HG03565 (cell line): Measurements from ENCODE around the gene NUP205.
"Not testable (repeated sequence)": the region's sequence is repeated elsewhere in the genome, so short reads cannot be mapped to it uniquely, and the experiment has no call there.

Source experiments
- ATAC-seq: cut with Tn5 transposase; IDR thresholded peaks from one replicate; pipeline ENCODE4 v1.9.1; 2021; ENCODE audit warnings: mild to moderate bottlenecking, moderate library complexity; ENCODE audit not compliant: unreplicated experiment

The NUP205 gene

GRCh38 chr7:135620447-135620846 is 62.7 kb downstream of the NUP205 start:
- ATAC-seq: no peak

GRCh38 chr7:135620980-135621850 is 63.5 kb downstream of the NUP205 start:
- ATAC-seq: no peak

DNA sequence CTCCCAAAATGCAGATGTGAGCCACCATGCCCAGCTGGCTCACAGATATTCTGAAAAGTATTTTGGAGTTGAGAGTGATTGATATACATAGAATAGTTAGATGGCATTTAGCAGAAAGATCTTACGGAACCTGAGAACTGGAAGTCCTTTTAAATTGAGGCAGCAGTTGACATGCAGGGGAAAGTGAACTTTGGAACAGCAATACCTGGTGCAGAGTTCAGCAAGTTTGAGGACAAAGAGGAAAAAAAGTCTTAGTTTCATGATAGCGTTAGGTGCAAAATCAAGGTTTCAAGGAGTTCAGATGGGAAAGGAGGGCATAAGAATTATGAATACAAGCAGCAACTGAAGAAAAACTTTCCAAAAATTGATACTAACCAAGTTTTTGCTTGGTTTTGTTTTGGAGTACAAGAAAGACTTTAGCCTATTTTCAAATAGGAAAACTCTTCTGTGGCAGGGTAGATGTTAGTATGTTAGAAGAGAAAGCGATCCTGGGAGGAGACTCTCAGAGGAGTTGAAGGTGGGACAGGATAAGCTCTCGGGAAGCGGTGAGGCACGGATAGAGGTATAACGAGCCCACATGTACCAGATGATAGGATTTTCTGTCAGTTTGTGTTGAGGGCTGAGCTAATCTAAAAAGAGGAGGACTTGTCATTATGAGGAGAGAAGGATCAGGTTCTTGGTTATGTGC is 76.6 kb downstream of the NUP205 start:
- no peak for ATAC-seq

GRCh38 chr7:135639690-135640089 is 82.0 kb downstream of the NUP205 start:
- not testable (repeated sequence) for ATAC-seq

DNA sequence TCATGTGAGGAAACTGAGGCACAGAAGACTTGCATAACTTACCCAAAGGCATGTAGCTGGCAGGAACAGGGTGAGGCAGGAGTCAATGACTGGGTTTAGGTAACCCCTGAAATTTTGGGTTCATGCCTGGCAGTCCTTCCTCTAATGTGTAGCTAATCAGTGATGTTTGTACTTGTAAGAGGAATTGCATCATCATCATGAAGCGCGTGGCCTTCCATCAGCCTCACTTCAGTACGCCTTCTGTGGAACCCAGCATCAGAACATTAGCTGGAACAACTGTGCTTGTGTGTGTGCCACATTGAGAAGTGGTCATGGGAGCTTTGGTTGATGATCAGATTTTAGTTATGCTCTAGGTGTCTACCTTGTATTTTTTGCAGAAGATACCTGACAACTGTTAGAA is 86.4 kb downstream of the NUP205 start:
- no peak for ATAC-seq

- ATAC-seq: no peak
Measured at GRCh38 chr7:135644729-135645128, 87.0 kb downstream of the NUP205 start.

- ATAC-seq: peak; percentile 48
Measured at GRCh38 chr7:135645296-135645904, 87.7 kb downstream of the NUP205 start.

DNA sequence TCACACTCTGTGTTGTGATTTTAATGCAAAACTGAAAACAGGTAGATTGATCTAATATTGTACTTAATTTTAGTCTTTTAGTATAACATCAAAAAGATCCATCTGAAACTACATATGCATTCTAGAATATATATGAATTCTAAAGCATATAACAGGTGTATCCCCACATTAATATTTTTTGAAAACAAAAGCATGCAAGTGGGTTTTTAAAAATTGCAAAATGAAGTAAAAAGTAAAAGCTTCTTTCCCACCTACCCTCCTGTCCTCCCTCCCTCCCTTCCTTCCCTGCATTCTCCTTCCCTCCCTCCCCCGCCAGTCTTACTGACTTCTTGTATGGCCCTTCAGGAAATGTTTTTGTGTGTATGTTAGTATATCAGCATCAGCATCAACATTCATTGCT is 90.0 kb downstream of the NUP205 start:
- ATAC-seq: no peak

DNA sequence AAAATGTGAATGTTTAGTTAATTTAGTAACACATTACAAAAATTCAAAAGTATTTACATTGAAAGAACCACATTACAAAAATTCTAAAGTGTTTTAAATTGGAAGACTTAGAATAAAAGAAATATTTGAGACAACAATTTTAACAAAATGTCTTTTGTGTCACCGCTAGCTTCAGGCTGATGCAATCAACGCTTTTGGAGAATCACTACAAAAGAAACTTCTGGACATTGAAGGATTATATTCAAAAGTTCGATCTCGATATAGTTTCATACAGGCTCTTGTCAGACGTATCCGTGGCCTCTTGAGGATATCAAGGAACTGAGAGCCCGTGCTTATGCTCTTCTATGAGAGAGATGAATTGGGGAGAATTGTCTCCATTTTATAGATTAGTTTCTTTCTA is 90.5 kb downstream of the NUP205 start:
- no peak for ATAC-seq

DNA sequence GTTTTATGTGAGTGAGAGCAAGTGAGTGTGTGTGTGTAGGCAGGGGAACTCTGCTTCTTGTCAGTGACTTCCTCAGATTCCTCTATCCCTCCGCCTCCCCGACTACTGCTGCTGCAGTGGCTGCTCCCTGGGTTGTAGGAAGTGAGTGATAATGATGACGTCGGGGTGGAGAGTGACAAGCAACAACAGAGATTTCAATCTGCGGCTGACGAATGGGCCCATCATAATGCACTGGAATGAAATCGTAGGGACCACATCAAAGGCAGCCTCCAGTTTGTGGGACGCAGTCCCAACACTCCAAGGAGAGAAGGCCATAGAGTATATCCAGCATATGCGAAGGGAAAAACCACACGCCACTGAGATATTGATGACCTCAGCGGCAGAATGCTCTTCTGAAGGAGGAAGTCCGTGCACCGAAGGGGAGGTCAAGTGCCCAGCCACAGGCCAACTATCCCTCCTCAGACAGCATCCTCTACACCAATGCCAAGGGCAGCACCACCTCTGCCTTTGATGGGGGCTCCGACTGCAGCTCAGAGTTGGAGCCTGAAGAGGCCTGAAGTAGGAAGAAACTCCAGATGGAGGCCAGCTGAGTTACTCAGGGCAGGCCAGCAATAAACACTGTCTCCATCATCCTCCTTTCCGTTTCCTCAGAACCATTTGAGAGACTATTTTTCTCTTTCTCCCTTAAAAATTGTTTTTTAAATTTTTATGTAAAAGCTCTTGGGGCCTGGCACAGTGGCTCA is 93.3 kb downstream of the NUP205 start:
- no peak for ATAC-seq

- no peak for ATAC-seq
Measured at GRCh38 chr7:135653340-135654080, 95.8 kb downstream of the NUP205 start.

DNA sequence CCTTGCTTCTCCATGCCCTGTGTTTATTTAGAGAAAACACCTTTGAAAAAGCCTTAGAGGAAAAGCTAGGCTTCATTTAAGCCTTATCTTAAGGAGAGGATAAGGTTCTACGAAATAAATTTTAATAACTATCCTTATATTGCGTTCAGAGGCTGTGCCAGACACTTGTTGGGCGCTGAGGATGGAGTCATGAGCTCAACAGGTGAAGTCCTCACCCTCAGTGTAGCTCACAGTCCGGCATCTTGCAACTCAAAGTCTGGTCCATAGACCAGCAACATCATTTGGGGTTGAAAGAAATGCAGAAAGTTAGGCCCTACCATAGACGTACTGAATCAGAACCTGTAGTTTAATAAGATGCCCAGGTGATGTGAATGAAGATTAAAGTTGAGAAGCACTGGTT is 100.8 kb downstream of the NUP205 start:
- no peak for ATAC-seq

GRCh38 chr7:135659159-135659846 is 101.6 kb downstream of the NUP205 start:
- ATAC-seq: no peak

DNA sequence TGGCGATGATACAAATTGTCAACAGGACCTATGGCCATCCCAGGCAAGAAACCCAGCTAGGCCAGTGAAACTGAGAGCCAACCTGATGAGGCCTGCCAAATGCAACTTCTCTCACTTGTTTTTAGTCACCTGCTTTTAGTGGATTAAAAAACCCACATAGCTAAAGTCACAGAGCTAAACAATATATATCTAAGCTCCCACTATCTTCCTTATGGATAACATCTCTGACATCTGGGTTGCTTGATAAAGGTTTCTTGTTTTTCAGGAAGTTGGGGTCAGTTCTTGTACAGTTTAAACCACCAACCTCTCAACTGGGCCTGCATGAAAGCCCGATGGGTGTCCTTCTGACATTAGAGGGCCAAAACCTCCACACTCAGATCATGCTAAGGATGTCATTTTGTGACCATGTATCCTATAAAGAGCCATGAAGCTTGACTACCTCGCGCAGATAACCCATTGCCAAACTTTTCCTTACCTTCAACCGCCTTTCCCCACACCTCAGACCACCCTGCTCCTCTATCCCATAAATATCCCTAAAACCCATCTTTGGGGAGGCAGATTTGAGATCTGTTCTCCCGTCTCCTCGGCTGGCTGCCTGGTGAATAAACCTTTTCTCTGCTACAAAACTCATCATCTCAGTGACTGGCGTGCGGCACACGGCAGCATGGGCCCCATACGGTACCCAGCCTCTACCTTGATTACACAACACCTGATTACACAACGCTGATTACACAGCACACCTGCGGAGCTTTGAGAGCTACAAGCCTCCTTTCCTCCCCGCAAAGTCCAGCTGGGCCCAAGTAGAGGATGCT is 103.8 kb downstream of the NUP205 start:
- no peak for ATAC-seq

- ATAC-seq: no peak
Measured at GRCh38 chr7:135662123-135662372, 104.3 kb downstream of the NUP205 start.

- peak; percentile 88 for ATAC-seq
Measured at GRCh38 chr7:135662373-135663114, 104.8 kb downstream of the NUP205 start, which contains the start of gene STMP1. TSS of gene STMP1 (plus strand) at chr7:135662514.

DNA sequence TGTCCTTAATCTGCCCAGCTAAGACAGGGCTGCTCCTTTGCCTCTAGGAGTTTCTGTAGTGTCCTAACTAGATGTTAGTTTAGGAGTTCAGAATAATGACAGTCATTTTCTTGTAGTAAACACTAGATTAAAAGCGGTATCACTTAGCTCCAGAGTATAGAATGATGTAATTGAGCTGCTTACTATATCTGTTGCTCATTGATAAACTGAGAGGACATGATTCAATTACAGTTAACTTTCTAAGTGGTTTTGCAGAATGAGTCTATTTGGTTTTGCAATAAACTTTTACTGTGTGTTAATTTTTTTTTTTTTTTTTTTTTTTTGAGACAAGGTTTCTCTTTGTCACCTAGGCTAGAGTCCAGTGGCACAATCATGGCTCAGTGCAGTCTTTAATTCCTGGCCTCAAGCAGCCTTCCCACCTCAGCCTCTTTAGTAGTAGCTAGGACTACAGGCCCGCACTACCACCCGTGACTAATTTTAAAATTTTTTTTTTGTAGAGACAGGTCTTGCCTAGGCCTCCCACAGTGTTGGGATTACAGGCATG is 106.4 kb downstream of the NUP205 start:
- no peak for ATAC-seq

GRCh38 chr7:135665042-135665441 is 107.3 kb downstream of the NUP205 start:
- no peak for ATAC-seq
